H1 (cell line): ENCODE measurements around the gene NBL1. TPM values are rescaled to one million over a fixed set of nuclear protein-coding genes. Genes with fewer than 3 reads are reported as not detected.
A peak's percentile ranks its signal among the peaks of the same experiment; 100 is the strongest.

Experiments
- CTCF ChIA-PET: fragments of 300-600 bp; sonication (Branson Sonifier 250); formaldehyde crosslinking; loops from one replicate; lab custom pipeline; 2021; ENCODE audit not compliant: partially characterized antibody; lab: Charles Lee
- POLR2A ChIA-PET: fragments of 300-600 bp; sonication (Branson Sonifier 250); formaldehyde crosslinking; loops from one replicate; lab custom pipeline; 2021; ENCODE audit warnings: inconsistent platforms; ENCODE audit not compliant: partially characterized antibody; lab: Charles Lee
- DNase-seq, 2 experiments: peaks; one replicate each; pipeline versions ENCODE4 v3.0.0 to v3.0.0-alpha.2; 2010 to 2022; ENCODE audit warnings: low spot score in 2 of 2, low read depth in 1 of 2, mixed read lengths in 1 of 2
- FAIRE-seq: peaks from 2 replicates; lab custom pipeline; 2011; peaks lifted over from hg19 to GRCh38; lab: Jason Lieb, UNC
- H2AFZ ChIP-seq: 2 replicates; pipeline ENCODE4 v1.8.1; 2012; ENCODE audit warnings: low read length, inconsistent platforms
- H2AK5ac ChIP-seq: 2 replicates; pipeline ENCODE4 v1.6.1; 2013; ENCODE audit warnings: low read depth, low read length
- H2BK120ac ChIP-seq: replicated peaks from 2 replicates; pipeline ENCODE3; 2013; ENCODE audit warnings: low read depth, low read length, inconsistent platforms
- H2BK12ac ChIP-seq: 2 replicates; pipeline ENCODE4 v1.6.1; 2013; ENCODE audit warnings: low read depth, low read length
- H2BK15ac ChIP-seq: 2 replicates; pipeline ENCODE4 v1.6.1; 2013; ENCODE audit warnings: low read length
- H2BK20ac ChIP-seq: 2 replicates; pipeline ENCODE4 v1.6.1; 2013; ENCODE audit warnings: low read length
- H2BK5ac ChIP-seq: 2 replicates; pipeline ENCODE4 v1.6.1; 2013; ENCODE audit warnings: low read depth, low read length
- H3K14ac ChIP-seq: 2 replicates; pipeline ENCODE4 v1.6.1; 2013; ENCODE audit warnings: inconsistent platforms; ENCODE audit not compliant: insufficient read length
- H3K18ac ChIP-seq: 2 replicates; pipeline ENCODE4 v1.6.1; 2013; ENCODE audit warnings: low read length; ENCODE audit errors: extremely low read depth
- H3K23ac ChIP-seq: 2 replicates; pipeline ENCODE4 v1.6.1; 2013; ENCODE audit warnings: inconsistent platforms; ENCODE audit not compliant: insufficient read length
- H3K23me2 ChIP-seq: 2 replicates; pipeline ENCODE4 v1.6.1; 2013; ENCODE audit warnings: low read depth, low read length
- H3K27ac ChIP-seq: 2 replicates; pipeline ENCODE4 v1.6.1; 2011; ENCODE audit warnings: low read depth, low read length, inconsistent platforms
- H3K27me3 ChIP-seq, 4 experiments: replicated peaks in 1 of 4; 1 replicate in 1 of 4; 2 replicates in 3 of 4; pipeline versions ENCODE4 v1.6.1 to v1.8.1; 2011 to 2013; ENCODE audit warnings: low read length in 3 of 4, mild to moderate bottlenecking in 3 of 4, inconsistent platforms in 2 of 4, mixed read lengths in 2 of 4, moderate library complexity in 1 of 4; ENCODE audit not compliant: control insufficient read depth in 3 of 4, insufficient read depth in 3 of 4; ENCODE audit errors: extremely low read depth in 1 of 4
- H3K36me3 ChIP-seq, 4 experiments: 2 replicates each; pipeline versions ENCODE4 v1.6.1 to v1.8.1; 2011 to 2013; ENCODE audit warnings: mild to moderate bottlenecking in 4 of 4, low read length in 3 of 4, moderate library complexity in 2 of 4, control low read depth in 1 of 4, inconsistent platforms in 1 of 4; ENCODE audit not compliant: insufficient read depth in 4 of 4, control insufficient read depth in 2 of 4
- H3K4ac ChIP-seq: replicated peaks from 2 replicates; pipeline ENCODE3; 2013; ENCODE audit warnings: low read length, low read depth, mixed read lengths, inconsistent platforms; ENCODE audit not compliant: insufficient read length
- H3K4me1 ChIP-seq, 4 experiments: replicated peaks in 1 of 4; 1 replicate in 1 of 4; 2 replicates in 3 of 4; pipeline versions ENCODE4 v1.6.1 to v1.8.1; 2011 to 2013; ENCODE audit warnings: low read length in 3 of 4, inconsistent platforms in 2 of 4, mixed read lengths in 1 of 4; ENCODE audit not compliant: insufficient read depth in 4 of 4, control insufficient read depth in 3 of 4
- H3K4me2 ChIP-seq, 2 experiments: 2 replicates each; pipeline versions ENCODE4 v1.6.1 to v1.8.1; 2011 to 2013; ENCODE audit warnings: low read depth in 2 of 2, low read length in 2 of 2, control low read depth in 1 of 2, inconsistent platforms in 1 of 2, mild to moderate bottlenecking in 1 of 2; ENCODE audit not compliant: insufficient read depth in 1 of 2
- H3K4me3 ChIP-seq, 4 experiments: fragments of 200-600, 300-600 bp in 1 of 4; sonication (generic), shearing (Covaris generic), sonication (Bioruptor Twin) in 1 of 4; 2 replicates each; pipeline versions ENCODE4 v1.5.1 to v1.8.1; 2011 to 2016; ENCODE audit warnings: low read length in 4 of 4, low read depth in 3 of 4, control low read depth in 2 of 4, inconsistent platforms in 2 of 4, mild to moderate bottlenecking in 2 of 4, mixed read lengths in 1 of 4, moderate library complexity in 1 of 4; ENCODE audit not compliant: insufficient read depth in 2 of 4; ENCODE audit errors: extremely low read depth in 1 of 4
- H3K56ac ChIP-seq: replicated peaks from 2 replicates; pipeline ENCODE3; 2013; ENCODE audit warnings: low read depth, mild to moderate bottlenecking, mixed read lengths, low read length, inconsistent platforms; ENCODE audit not compliant: insufficient read length
- H3K79me1 ChIP-seq: 2 replicates; pipeline ENCODE4 v1.6.1; 2013; ENCODE audit warnings: low read depth, low read length, control low read depth
- H3K79me2 ChIP-seq, 2 experiments: 2 replicates each; pipeline versions ENCODE4 v1.6.1 to v1.8.1; 2012 to 2013; ENCODE audit warnings: low read length in 2 of 2, mild to moderate bottlenecking in 2 of 2, inconsistent platforms in 1 of 2; ENCODE audit not compliant: insufficient read depth in 2 of 2, control insufficient read depth in 1 of 2
- H3K9ac ChIP-seq, 4 experiments: replicated peaks in 1 of 4; 1 replicate in 1 of 4; 2 replicates in 3 of 4; pipeline versions ENCODE4 v1.6.1 to v1.8.1; 2011 to 2013; ENCODE audit warnings: low read depth in 3 of 4, low read length in 3 of 4, control low read depth in 2 of 4, mild to moderate bottlenecking in 2 of 4, moderate library complexity in 2 of 4, inconsistent platforms in 1 of 4; ENCODE audit errors: extremely low read depth in 1 of 4
- H3K9me3 ChIP-seq, 2 experiments: 2 replicates each; pipeline versions ENCODE4 v1.6.1 to v1.8.1; 2012 to 2013; ENCODE audit warnings: mild to moderate bottlenecking in 2 of 2, moderate library complexity in 2 of 2, control low read depth in 1 of 2, inconsistent platforms in 1 of 2, low read depth in 1 of 2, low read length in 1 of 2, mixed read lengths in 1 of 2; ENCODE audit not compliant: insufficient read depth in 2 of 2
- H4K20me1 ChIP-seq, 2 experiments: replicated peaks in 1 of 2; 2 replicates each; pipeline versions ENCODE3 to v1.8.1; 2011 to 2013; ENCODE audit warnings: inconsistent platforms in 2 of 2, low read length in 2 of 2, mild to moderate bottlenecking in 1 of 2; ENCODE audit not compliant: insufficient read depth in 2 of 2, control insufficient read depth in 1 of 2
- H4K5ac ChIP-seq: 2 replicates; pipeline ENCODE4 v1.6.1; 2013; ENCODE audit warnings: low read length, low read depth, mixed read lengths, inconsistent platforms; ENCODE audit not compliant: insufficient read length
- H4K8ac ChIP-seq: 2 replicates; pipeline ENCODE4 v1.8.0; 2013; ENCODE audit warnings: mild to moderate bottlenecking, moderate library complexity, low read length, inconsistent platforms; ENCODE audit not compliant: insufficient read depth; ENCODE audit errors: extremely low read depth
- H4K91ac ChIP-seq: replicated peaks from 2 replicates; pipeline ENCODE3; 2013; ENCODE audit warnings: low read length, mixed read lengths, inconsistent platforms; ENCODE audit not compliant: insufficient read length
- BCL11A ChIP-seq, 2 experiments: IDR thresholded peaks; one replicate each; pipeline ENCODE4 v1.6.1; 2011; ENCODE audit warnings: low read depth in 2 of 2, low read length in 2 of 2, mild to moderate bottlenecking in 2 of 2
- GABPA ChIP-seq: IDR thresholded peaks from 2 replicates; pipeline ENCODE4 v1.6.1; 2011; ENCODE audit warnings: mild to moderate bottlenecking, low read length, moderate library complexity, borderline replicate concordance; ENCODE audit not compliant: insufficient read depth
- NRF1 ChIP-seq: IDR thresholded peaks from 2 replicates; pipeline ENCODE4 v1.6.1; 2011; ENCODE audit warnings: mild to moderate bottlenecking, low read depth, low read length, improper control_type of control experiment
- SAP30 ChIP-seq: fragments of 300-600 bp; sonication (generic); IDR thresholded peaks from 2 replicates; pipeline ENCODE4 v1.7.1; 2012; ENCODE audit warnings: low read length, moderate library complexity, mild to moderate bottlenecking, inconsistent platforms; ENCODE audit not compliant: insufficient read depth, insufficient replicate concordance
- SIN3A ChIP-seq, 2 experiments: IDR thresholded peaks in 1 of 2; conservative IDR thresholded peaks in 1 of 2; 2 replicates each; pipeline ENCODE4 v1.6.1; 2011 to 2012; ENCODE audit warnings: low read length in 2 of 2, improper control_type of control experiment in 1 of 2, low read depth in 1 of 2, mild to moderate bottlenecking in 1 of 2
- SUZ12 ChIP-seq: fragments of 200-600 bp; sonication (generic); IDR thresholded peaks from 2 replicates; pipeline ENCODE4 v1.6.1; 2012; ENCODE audit warnings: mild to moderate bottlenecking, inconsistent platforms, low read length, moderate library complexity, mixed read lengths
- TAF7 ChIP-seq: optimal IDR thresholded peaks from 2 replicates; pipeline ENCODE3; 2011; ENCODE audit warnings: low read depth, mild to moderate bottlenecking, inconsistent platforms, low read length, moderate library complexity, borderline replicate concordance
- WGBS, 2 experiments: shearing (Covaris generic) in 1 of 2; methylation state at CpG; one replicate each; pipeline versions ENCODE4 v1.1.6 to v1.1.7; 2013 to 2015; ENCODE audit warnings: low lambda C conversion rate in 2 of 2, mixed read lengths in 2 of 2, inconsistent platforms in 1 of 2, low coverage in 1 of 2, missing lambda C conversion rate in 1 of 2; ENCODE audit not compliant: insufficient replicate concordance in 2 of 2, insufficient coverage in 1 of 2, insufficient read length in 1 of 2; ENCODE audit errors: extremely low coverage in 1 of 2, missing lambda C conversion rate in 1 of 2; 5-methylcytosine and 5-hydroxymethylcytosine counted together
- polyA plus RNA-seq, 7 experiments: library from polyadenylated mRNA; depleted of rRNA in 3 of 7; stranded (reverse) in 5 of 7; unstranded in 2 of 7; fragments of >200 nt in 5 of 7; fragments of 200-250 nt in 2 of 7; gene quantifications; 1 replicate in 5 of 7; 2 replicates in 1 of 7; 4 replicates in 1 of 7; pipeline versions ENCODE4 v1.2.1 to v1.2.3, GENCODE V29; 2011 to 2013; ENCODE audit warnings: missing spikeins in 2 of 7, mixed read lengths in 2 of 7
- total RNA-seq: library from RNA; stranded (reverse); fragmentation: NEBNext Ultra II Directional; extraction: Animal tissue kit (Norgen Biotek cat#: 25700); gene quantifications from 2 replicates; pipeline ENCODE4 v1.2.1, GENCODE V29; 2021
- TF ChIP-seq, protein P1 (sequence below): IDR thresholded peaks from 2 replicates; pipeline ENCODE4 v1.6.1; 2011; ENCODE audit warnings: low read depth, mild to moderate bottlenecking, low read length; ENCODE audit not compliant: insufficient read depth
- TF ChIP-seq, protein P2 (sequence below): IDR thresholded peaks from 2 replicates; pipeline ENCODE4 v1.6.1; 2012; ENCODE audit warnings: inconsistent platforms
- TF ChIP-seq, protein P3 (sequence below): IDR thresholded peaks from 2 replicates; pipeline ENCODE4 v1.6.1; 2011; ENCODE audit warnings: low read length, improper control_type of control experiment

Gene NBL1
- total and polyA plus RNA-seq, 2 of the 8 experiments (the other 6 are each of a cell fraction or from before 2014, with no cell fraction given), result 8.7 to 9.7 TPM

DNA sequence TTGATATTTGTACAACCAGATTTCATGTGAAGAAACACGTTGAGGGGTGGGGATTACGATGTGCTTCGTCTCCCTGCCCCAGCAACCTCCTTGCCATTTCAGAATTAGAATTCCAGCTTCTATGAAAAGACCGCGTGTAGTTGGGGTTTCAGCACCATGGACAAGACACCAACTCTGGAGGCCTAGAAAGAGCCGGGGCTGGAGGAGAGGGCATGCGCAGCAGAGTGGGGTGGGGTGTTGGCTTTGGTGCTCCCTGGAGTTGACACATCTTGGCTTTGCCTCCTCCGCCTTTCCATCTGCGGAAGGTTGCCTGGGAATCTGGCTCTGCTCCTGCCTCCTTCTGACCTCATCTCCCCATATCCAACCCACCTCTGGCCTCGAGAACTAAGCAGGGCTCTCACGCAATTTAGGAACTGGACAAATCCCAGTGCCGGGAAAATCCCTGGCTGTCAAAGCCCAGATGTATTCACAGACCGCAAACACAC lies 32.4 kb downstream of the NBL1 start:
- Histone ChIP-seq H3K9me3 (no peaks in the 10 kb centered on the region), H2AFZ (no peak overlapping the region), H2AK5ac (no peak overlapping the region), H3K23me2 (no peaks in the 10 kb centered on the region; the same call in 1 of the 2 replicates), H3K56ac (no peak overlapping the region), H2BK5ac (no peak overlapping the region), H3K4me2 (no peak overlapping the region), H2BK120ac (no peak overlapping the region), H3K18ac (no peak overlapping the region), H3K4ac (no peak overlapping the region), H4K5ac (no peak overlapping the region), H3K27me3 (no peaks in the 10 kb centered on the region; a peak in 2 of 7 replicates), H3K23ac (no peak overlapping the region), H2BK20ac (no peak overlapping the region), H3K79me1 (no peaks in the 10 kb centered on the region), H3K9ac (no peak overlapping the region), H3K79me2 (no peaks in the 10 kb centered on the region), H2BK12ac (no peak overlapping the region), H2BK15ac (no peak overlapping the region), H3K4me1 (peaks cover 0 to 7% (median 2%) of the 10 kb centered on the region in 4 experiments; a peak in 1 of 7 replicates), H4K20me1 (peaks cover 0 to 3% of the 10 kb centered on the region in 2 experiments), H4K8ac (no peak overlapping the region), H4K91ac (no peak overlapping the region), H3K36me3 (no peaks in the 10 kb centered on the region), H3K4me3 (no peak overlapping the region), H3K27ac (no peak overlapping the region), H3K14ac (no peak overlapping the region)
- WGBS, 2 experiments, result 44% methylated on average over 13 of the region's 13 CpGs; no CpG with 5 or more reads in 1 of the 2 experiments
- CTCF ChIA-PET, result interaction anchor here (1.0 to 5.2 kb wide), 9 partner anchors 8 to 337 kb away, joined by 3 to 46 read pairs (median 4); partner anchors contain the start of gene RNF186
- POLR2A ChIA-PET, result no interaction called here
- peak; percentile 81 for FAIRE-seq
- DNase-seq, result peak; percentile 25 to 82
- TF ChIP-seq, protein P1, sequence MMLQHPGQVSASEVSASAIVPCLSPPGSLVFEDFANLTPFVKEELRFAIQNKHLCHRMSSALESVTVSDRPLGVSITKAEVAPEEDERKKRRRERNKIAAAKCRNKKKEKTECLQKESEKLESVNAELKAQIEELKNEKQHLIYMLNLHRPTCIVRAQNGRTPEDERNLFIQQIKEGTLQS, result no peak
- TF ChIP-seq SUZ12 (no peak), SAP30 (peak; percentile 96), NRF1 (peak; percentile 53), SIN3A (conservative IDR thresholded peaks at IDR 0.05 in 1 of 2, IDR thresholded peaks at IDR 0.05 in 1 of 2; ENCODE audit: low read depth in 1 of 2, low read length in 2 of 2) (peak; percentile 95 to 98), BCL11A (IDR thresholded peaks at IDR 0.05; ENCODE audit: low read depth in 2 of 2, low read length in 2 of 2) (no peak), TAF7 (no peak), GABPA (no peak)
- TF ChIP-seq, protein P2, sequence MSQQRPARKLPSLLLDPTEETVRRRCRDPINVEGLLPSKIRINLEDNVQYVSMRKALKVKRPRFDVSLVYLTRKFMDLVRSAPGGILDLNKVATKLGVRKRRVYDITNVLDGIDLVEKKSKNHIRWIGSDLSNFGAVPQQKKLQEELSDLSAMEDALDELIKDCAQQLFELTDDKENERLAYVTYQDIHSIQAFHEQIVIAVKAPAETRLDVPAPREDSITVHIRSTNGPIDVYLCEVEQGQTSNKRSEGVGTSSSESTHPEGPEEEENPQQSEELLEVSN, result no peak
- TF ChIP-seq, protein P3, sequence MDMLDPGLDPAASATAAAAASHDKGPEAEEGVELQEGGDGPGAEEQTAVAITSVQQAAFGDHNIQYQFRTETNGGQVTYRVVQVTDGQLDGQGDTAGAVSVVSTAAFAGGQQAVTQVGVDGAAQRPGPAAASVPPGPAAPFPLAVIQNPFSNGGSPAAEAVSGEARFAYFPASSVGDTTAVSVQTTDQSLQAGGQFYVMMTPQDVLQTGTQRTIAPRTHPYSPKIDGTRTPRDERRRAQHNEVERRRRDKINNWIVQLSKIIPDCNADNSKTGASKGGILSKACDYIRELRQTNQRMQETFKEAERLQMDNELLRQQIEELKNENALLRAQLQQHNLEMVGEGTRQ, result no peak
